OCI-LY7 (cell line): ENCODE results near the gene UBTD1. TPM values are rescaled to one million over a fixed set of nuclear protein-coding genes. Genes with fewer than 3 reads are reported as not detected.
"Not testable (repeated sequence)": the region's sequence is repeated elsewhere in the genome, so short reads cannot be mapped to it uniquely, and the experiment has no call there.

Experiments
- BruUV-seq: library from RNA; stranded (reverse); fragments of 400-500 nt; replicated peaks from 2 replicates; lab custom pipeline; 2021; lab: Mats Ljungman, UMichigan
- CTCF ChIA-PET: fragments of 300-600 bp; sonication (Branson Sonifier 250); formaldehyde crosslinking; loops from one replicate; lab custom pipeline; 2022; ENCODE audit warnings: antibody characterized with exemption; ENCODE audit not compliant: unreplicated experiment; lab: Charles Lee
- POLR2A ChIA-PET: fragments of 300-600 bp; sonication (Branson Sonifier 250); formaldehyde crosslinking; loops from one replicate; lab custom pipeline; 2022; ENCODE audit warnings: antibody characterized with exemption; lab: Charles Lee
- DNase-seq: peaks from one replicate; pipeline ENCODE4 v3.0.0-alpha.2; 2015; ENCODE audit warnings: low spot score
- H2AFZ ChIP-seq: fragments of 200-600 bp; sonication (generic), shearing (Covaris generic); 2 replicates; pipeline ENCODE4 v1.6.1; 2014; ENCODE audit warnings: mild to moderate bottlenecking, antibody characterized with exemption, low read length, moderate library complexity
- H3K27ac ChIP-seq: fragments of 200-600 bp; sonication (generic); 2 replicates; pipeline ENCODE4 v1.5.1; 2014; ENCODE audit warnings: mixed run types, low read depth, mild to moderate bottlenecking, moderate library complexity, low read length, inconsistent platforms; ENCODE audit not compliant: poor library complexity, severe bottlenecking
- H3K36me3 ChIP-seq: fragments of 200-600 bp; sonication (generic); 2 replicates; pipeline ENCODE4 v1.6.1; 2014; ENCODE audit warnings: mild to moderate bottlenecking, antibody characterized with exemption, low read length, moderate library complexity, mixed read lengths; ENCODE audit not compliant: insufficient read depth
- H3K4me1 ChIP-seq: fragments of 200-600 bp; sonication (generic); 2 replicates; pipeline ENCODE4 v1.5.1; 2014; ENCODE audit warnings: mild to moderate bottlenecking, low read length; ENCODE audit not compliant: insufficient read depth, poor library complexity, severe bottlenecking
- H3K4me2 ChIP-seq: fragments of 200-600 bp; sonication (generic); 2 replicates; pipeline ENCODE4 v1.6.1; 2014; ENCODE audit warnings: mild to moderate bottlenecking, low read length
- H3K4me3 ChIP-seq: fragments of 200-600 bp; sonication (generic); 2 replicates; pipeline ENCODE4 v1.5.1; 2014; ENCODE audit warnings: mild to moderate bottlenecking, low read depth, low read length; ENCODE audit not compliant: poor library complexity, severe bottlenecking
- H3K79me2 ChIP-seq: fragments of 200-600 bp; sonication (generic); 2 replicates; pipeline ENCODE4 v1.6.1; 2016; ENCODE audit warnings: low read depth, mild to moderate bottlenecking, low read length, moderate library complexity, mixed read lengths; ENCODE audit not compliant: insufficient read depth
- H3K9me2 ChIP-seq: fragments of 200-600 bp; sonication (generic); 2 replicates; pipeline ENCODE4 v1.6.1; 2016; ENCODE audit warnings: mild to moderate bottlenecking, low read length, mixed read lengths; ENCODE audit not compliant: insufficient read depth
- H3K9me3 ChIP-seq: fragments of 200-600 bp; sonication (generic); 2 replicates; pipeline ENCODE4 v1.6.1; 2014; ENCODE audit warnings: mild to moderate bottlenecking, mixed run types, low read length, mixed read lengths
- H4K20me1 ChIP-seq: fragments of 200-600 bp; sonication (generic); 2 replicates; pipeline ENCODE4 v1.6.1; 2014; ENCODE audit warnings: mild to moderate bottlenecking, antibody characterized with exemption, low read length, moderate library complexity, mixed read lengths; ENCODE audit not compliant: insufficient read depth
- CTCF ChIP-seq: fragments of 200-600 bp; sonication (generic); conservative IDR thresholded peaks from 2 replicates; pipeline ENCODE4 v1.5.1; 2014; ENCODE audit warnings: mild to moderate bottlenecking, antibody characterized with exemption, low read length, moderate library complexity, mixed read lengths
- EZH2phosphoT487 ChIP-seq: fragments of 200-600 bp; sonication (generic); IDR thresholded peaks from 2 replicates; pipeline ENCODE4 v1.6.1; 2018; ENCODE audit warnings: low read depth, borderline replicate concordance, mild to moderate bottlenecking, mixed run types, antibody characterized with exemption, low read length, moderate library complexity, mixed read lengths
- intact Hi-C: fragments of 100-400 bp; cut with micrococcal nuclease; formaldehyde crosslinking; loops from one replicate; pipeline ENCODE4 v1.10.0; 2022; ENCODE audit not compliant: unreplicated experiment
- total RNA-seq, 2 experiments: library from RNA; depleted of rRNA in 1 of 2; stranded (reverse); fragments of >200 nt in 1 of 2; shearing (Covaris generic) in 1 of 2; gene quantifications; 2 replicates each; pipeline ENCODE4 v1.2.3, GENCODE V29; 2014 to 2022

Gene UBTD1
- total RNA-seq, 2 experiments from 2014 or later: 1.4 to 2.2 TPM

- no peak overlapping the region for H3K27ac ChIP-seq
- BruUV-seq: TSS peak; percentile 27
- intact Hi-C loops: no loop called here
- no peak overlapping the region for H2AFZ ChIP-seq
- CTCF ChIA-PET: interaction anchor here (1.1 kb wide), 1 partner anchor 19 kb away, joined by 4 read pairs; no protein-coding TSS in a partner anchor
- H3K4me2 ChIP-seq: no peak overlapping the region
- H3K79me2 ChIP-seq: no peaks in the 10 kb centered on the region
- H3K36me3 ChIP-seq: peaks cover 98% of the 10 kb centered on the region
- TF ChIP-seq CTCF: no peak
- TF ChIP-seq EZH2phosphoT487: no peak
- POLR2A ChIA-PET: interaction anchor here (0.6 to 2.1 kb wide), 3 partner anchors 12 to 686 kb away, joined by 3 to 7 read pairs (median 3); no protein-coding TSS in a partner anchor
- H3K4me1 ChIP-seq: no peaks in the 10 kb centered on the region
- H3K9me2 ChIP-seq: no peaks in the 10 kb centered on the region
- no peaks in the 10 kb centered on the region for H3K9me3 ChIP-seq
- DNase-seq: no peak
- H4K20me1 ChIP-seq: no peaks in the 10 kb centered on the region
- H3K4me3 ChIP-seq: no peak overlapping the region
These were observed 22.7 kb upstream of the UBTD1 start for GRCh38 chr10:97475936-97476594.

- H4K20me1 ChIP-seq, BruUV-seq, H2AFZ ChIP-seq, H3K9me3 ChIP-seq, DNase-seq, H3K4me2 ChIP-seq, POLR2A ChIA-PET, H3K4me3 ChIP-seq, H3K79me2 ChIP-seq, H3K27ac ChIP-seq, intact Hi-C loops, H3K9me2 ChIP-seq, CTCF ChIA-PET, H3K4me1 ChIP-seq: not testable (repeated sequence)
- H3K36me3 ChIP-seq: peaks cover 95% of the 10 kb centered on the region
These were observed 19.3 kb upstream of the UBTD1 start for GRCh38 chr10:97479410-97479809.

- no TSS peak for BruUV-seq
- peaks cover 9% of the 10 kb centered on the region for H3K79me2 ChIP-seq
- H3K9me2 ChIP-seq: no peaks in the 10 kb centered on the region
- H3K4me2 ChIP-seq: no peak overlapping the region
- no peak for DNase-seq
- no peaks in the 10 kb centered on the region for H3K9me3 ChIP-seq
- H3K36me3 ChIP-seq: peaks cover 94% of the 10 kb centered on the region
- intact Hi-C loops: no loop called here
- CTCF ChIA-PET: no interaction called here
- no peak overlapping the region for H2AFZ ChIP-seq
- TF ChIP-seq CTCF (no peak), EZH2phosphoT487 (no peak)
- no peaks in the 10 kb centered on the region for H4K20me1 ChIP-seq
- H3K4me1 ChIP-seq: no peaks in the 10 kb centered on the region
- POLR2A ChIA-PET: interaction anchor here (0.9 kb wide), 1 partner anchor 19 kb away, joined by 3 read pairs; no protein-coding TSS in a partner anchor
- H3K4me3 ChIP-seq: no peak overlapping the region
- no peak overlapping the region for H3K27ac ChIP-seq
These were observed 18.8 kb upstream of the UBTD1 start for GRCh38 chr10:97479939-97480338.
